OCI-LY7 (cell line): ENCODE measurements around the gene PTGS1.

ENCODE experiments used
- CTCF ChIP-seq: fragments of 200-600 bp; sonication (generic); conservative IDR thresholded peaks from 2 replicates; pipeline ENCODE4 v1.5.1; 2014; ENCODE audit warnings: mild to moderate bottlenecking, antibody characterized with exemption, low read length, moderate library complexity, mixed read lengths
- EZH2phosphoT487 ChIP-seq: fragments of 200-600 bp; sonication (generic); IDR thresholded peaks from 2 replicates; pipeline ENCODE4 v1.6.1; 2018; ENCODE audit warnings: low read depth, borderline replicate concordance, mild to moderate bottlenecking, mixed run types, antibody characterized with exemption, low read length, moderate library complexity, mixed read lengths

DNA sequence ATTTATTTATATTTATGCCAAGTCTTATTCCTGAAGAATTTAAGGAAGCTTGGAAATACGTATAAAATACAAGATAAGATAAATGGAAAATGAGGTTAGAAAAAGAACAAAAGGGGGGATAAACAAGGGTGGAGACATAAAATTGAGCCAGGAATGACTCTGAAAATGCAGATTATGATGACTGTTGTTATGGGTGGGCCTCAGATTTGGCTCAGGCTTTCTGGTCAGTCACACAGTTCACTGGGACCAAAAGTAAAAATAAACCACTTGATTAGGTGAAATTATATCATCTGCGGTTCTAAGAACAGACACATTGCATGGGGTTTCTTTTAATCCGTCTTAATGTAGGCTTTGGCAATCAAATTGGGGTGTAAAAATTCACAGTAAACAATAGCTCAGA lies 55.9 kb downstream of the PTGS1 start:
- TF ChIP-seq CTCF (no peak), EZH2phosphoT487 (no peak)
